Activated T-helper 17 cell treated with anti-CD3 and anti-CD28 coated beads, Interleukin-2, amount 50 U/mL, for 72 hours (primary cell): ENCODE measurements around the gene MAP1LC3A. TPM values are rescaled to one million over a fixed set of nuclear protein-coding genes. Genes with fewer than 3 reads are reported as not detected.
"Not testable (repeated sequence)": the region's sequence is repeated elsewhere in the genome, so short reads cannot be mapped to it uniquely, and the experiment has no call there.

Source experiments
- ATAC-seq: fragments of 150-1000 bp; cut with Tn5 transposase; replicated peaks from 2 replicates; pipeline ENCODE4 v1.10.0; 2021; ENCODE audit warnings: mild to moderate bottlenecking, moderate library complexity
- H3K27ac Mint-ChIP-seq: one replicate; pipeline ENCODE4 v1.8.0; 2022; ENCODE audit warnings: mixed read lengths
- H3K27me3 Mint-ChIP-seq: one replicate; pipeline ENCODE4 v1.8.0; 2022; ENCODE audit warnings: mixed read lengths
- H3K36me3 Mint-ChIP-seq: one replicate; pipeline ENCODE4 v1.8.0; 2022; ENCODE audit warnings: low read depth, mild to moderate bottlenecking, mixed read lengths
- H3K4me1 Mint-ChIP-seq: one replicate; pipeline ENCODE4 v1.8.0; 2022; ENCODE audit warnings: mixed read lengths
- H3K4me3 Mint-ChIP-seq: one replicate; pipeline ENCODE4 v1.8.0; 2022; ENCODE audit warnings: mild to moderate bottlenecking, mixed read lengths
- H3K9me3 Mint-ChIP-seq: one replicate; pipeline ENCODE4 v1.8.0; 2022; ENCODE audit warnings: mixed read lengths
- total RNA-seq, 2 donors: library from RNA; stranded (reverse); gene quantifications; one replicate each; pipeline ENCODE4 v1.2.3, GENCODE V29; 2022

The MAP1LC3A gene
- total RNA-seq, result 1 to 10 TPM; 4.5 to 4.6 TPM

GRCh38 chr20:34558320-34559218, at the start of gene MAP1LC3A:
MAP1LC3A (plus strand) TSS chr20:34558718; CDS start chr20:34558869, 151 bp downstream.
- peak within 1 kb of the TSS; percentile 88 for H3K4me3 Mint-ChIP-seq
- no peaks in the 10 kb centered on the region for H3K27me3 Mint-ChIP-seq
- H3K9me3 Mint-ChIP-seq, result no peaks in the 10 kb centered on the region
- peak within 1 kb of the TSS; percentile 94 for H3K27ac Mint-ChIP-seq
- peak; percentile 89 for ATAC-seq
- H3K4me1 Mint-ChIP-seq, result peaks cover 15% of the 10 kb centered on the region
- H3K36me3 Mint-ChIP-seq, result peaks cover 4% of the 10 kb centered on the region

GRCh38 chr20:34510575-34510974, 47.9 kb upstream of the MAP1LC3A start:
- Mint-ChIP-seq H3K27me3 (no peaks in the 10 kb centered on the region), H3K27ac (no peak overlapping the region), H3K4me3 (no peak overlapping the region), H3K36me3 (peaks cover 52% of the 10 kb centered on the region), H3K9me3 (no peaks in the 10 kb centered on the region), H3K4me1 (peaks cover 24% of the 10 kb centered on the region)
- ATAC-seq, result no peak

- no peak for ATAC-seq
- no peak overlapping the region for H3K4me3 Mint-ChIP-seq
- H3K27me3 Mint-ChIP-seq, result no peaks in the 10 kb centered on the region
- peaks cover 50% of the 10 kb centered on the region for H3K36me3 Mint-ChIP-seq
- H3K4me1 Mint-ChIP-seq, result peaks cover 24% of the 10 kb centered on the region
- H3K9me3 Mint-ChIP-seq, result no peaks in the 10 kb centered on the region
- H3K27ac Mint-ChIP-seq, result no peak overlapping the region
These were observed 46.6 kb upstream of the MAP1LC3A start for GRCh38 chr20:34511891-34512265.

- peaks cover 44% of the 10 kb centered on the region for H3K36me3 Mint-ChIP-seq
- ATAC-seq, result no peak
- H3K4me3 Mint-ChIP-seq, result no peak overlapping the region
- H3K4me1 Mint-ChIP-seq, result peaks cover 24% of the 10 kb centered on the region
- no peaks in the 10 kb centered on the region for H3K27me3 Mint-ChIP-seq
- no peaks in the 10 kb centered on the region for H3K9me3 Mint-ChIP-seq
- peak overlapping the region; percentile 12 for H3K27ac Mint-ChIP-seq
These were observed 46.1 kb upstream of the MAP1LC3A start for GRCh38 chr20:34512266-34512954.

GRCh38 chr20:34512955-34513419, 45.5 kb upstream of the MAP1LC3A start:
- H3K27ac Mint-ChIP-seq, result peak overlapping the region; percentile 12

GRCh38 chr20:34514034-34514433, 44.5 kb upstream of the MAP1LC3A start:
- not testable (repeated sequence) for H3K27ac Mint-ChIP-seq, H3K9me3 Mint-ChIP-seq, H3K4me3 Mint-ChIP-seq, H3K27me3 Mint-ChIP-seq, ATAC-seq
- peaks cover 33% of the 10 kb centered on the region for H3K4me1 Mint-ChIP-seq
- peaks cover 39% of the 10 kb centered on the region for H3K36me3 Mint-ChIP-seq

More at GRCh38 chr20:34512955-34513419, 45.5 kb upstream of the MAP1LC3A start:
- Mint-ChIP-seq H3K27me3 (no peaks in the 10 kb centered on the region), H3K9me3 (no peaks in the 10 kb centered on the region), H3K36me3 (peaks cover 42% of the 10 kb centered on the region), H3K4me1 (peaks cover 27% of the 10 kb centered on the region), H3K4me3 (no peak overlapping the region)
- ATAC-seq, result no peak

GRCh38 chr20:34514897-34515483, 43.5 kb upstream of the MAP1LC3A start:
- Mint-ChIP-seq H3K4me3 (peak overlapping the region; percentile 99), H3K27me3 (no peaks in the 10 kb centered on the region), H3K4me1 (peaks cover 33% of the 10 kb centered on the region), H3K36me3 (peaks cover 43% of the 10 kb centered on the region), H3K9me3 (no peaks in the 10 kb centered on the region), H3K27ac (peak overlapping the region; percentile 97)
- peak; percentile 23 for ATAC-seq

- Mint-ChIP-seq H3K27me3 (no peaks in the 10 kb centered on the region), H3K4me1 (peaks cover 33% of the 10 kb centered on the region), H3K27ac (peak overlapping the region; percentile 97), H3K36me3 (peaks cover 40% of the 10 kb centered on the region), H3K9me3 (no peaks in the 10 kb centered on the region), H3K4me3 (peak overlapping the region; percentile 99)
- peak; percentile 61 for ATAC-seq
These were observed 42.9 kb upstream of the MAP1LC3A start for GRCh38 chr20:34515484-34516246.

- Mint-ChIP-seq H3K4me3 (peak within 1 kb of the TSS; percentile 99), H3K27ac (peak within 1 kb of the TSS; percentile 97), H3K9me3 (no peaks in the 10 kb centered on the region), H3K36me3 (peaks cover 40% of the 10 kb centered on the region), H3K4me1 (peaks cover 33% of the 10 kb centered on the region), H3K27me3 (no peaks in the 10 kb centered on the region)
- ATAC-seq, result peak; percentile 85
These were observed 42.0 kb upstream of the MAP1LC3A start, which contains the start of gene DYNLRB1 for GRCh38 chr20:34516247-34517113. DYNLRB1 (plus strand) TSS chr20:34516422; CDS start chr20:34516459, 37 bp downstream.

GRCh38 chr20:34517114-34517505, 41.4 kb upstream of the MAP1LC3A start:
- H3K4me3 Mint-ChIP-seq, result peak overlapping the region; percentile 99
- peak; percentile 28 for ATAC-seq
- peak overlapping the region; percentile 97 for H3K27ac Mint-ChIP-seq
- peaks cover 47% of the 10 kb centered on the region for H3K36me3 Mint-ChIP-seq
- H3K9me3 Mint-ChIP-seq, result no peaks in the 10 kb centered on the region
- peaks cover 35% of the 10 kb centered on the region for H3K4me1 Mint-ChIP-seq
- H3K27me3 Mint-ChIP-seq, result no peaks in the 10 kb centered on the region

GRCh38 chr20:34518863-34519262, 39.7 kb upstream of the MAP1LC3A start:
- Mint-ChIP-seq H3K27ac (peak overlapping the region; percentile 36), H3K4me1 (peaks cover 30% of the 10 kb centered on the region), H3K36me3 (peaks cover 47% of the 10 kb centered on the region), H3K4me3 (peak overlapping the region; percentile 99)
- H3K27me3 Mint-ChIP-seq, ATAC-seq, H3K9me3 Mint-ChIP-seq: not testable (repeated sequence)

GRCh38 chr20:34519841-34520240, 38.7 kb upstream of the MAP1LC3A start:
- H3K4me1 Mint-ChIP-seq, result peaks cover 22% of the 10 kb centered on the region
- H3K27me3 Mint-ChIP-seq, H3K9me3 Mint-ChIP-seq, ATAC-seq, H3K27ac Mint-ChIP-seq, H3K4me3 Mint-ChIP-seq: not testable (repeated sequence)
- peaks cover 54% of the 10 kb centered on the region for H3K36me3 Mint-ChIP-seq
